Muscle of arm (tissue), 12 donors: ENCODE measurements around the gene PARD6B. TPM values are rescaled to one million over a fixed set of nuclear protein-coding genes. Genes with fewer than 3 reads are reported as not detected.
"Not testable (repeated sequence)": the region's sequence is repeated elsewhere in the genome, so short reads cannot be mapped to it uniquely, and the experiment has no call there.

Experiments
- DNase-seq: peaks from one replicate; pipeline ENCODE4 v3.0.0-alpha.2; 2013
- polyA plus RNA-seq, 12 donors: library from polyadenylated mRNA; unstranded; fragments of 120-200 nt; gene quantifications; one replicate each; pipeline ENCODE4 v1.2.1, GENCODE V29; 2013; ENCODE audit not compliant: insufficient read length in 12 of 12

Gene PARD6B
- polyA plus RNA-seq, 12 donors, result 0.35 to 4.4 (median 0.66) TPM; not detected in 1

GRCh38 chr20:50771419-50772080 lies 40.2 kb downstream of the PARD6B start:
- DNase-seq, result not testable (repeated sequence)

GRCh38 chr20:50772420-50773185 lies 41.2 kb downstream of the PARD6B start:
- DNase-seq, result no peak

- no peak for DNase-seq
Measured at GRCh38 chr20:50774515-50774914, 43.1 kb downstream of the PARD6B start.

GRCh38 chr20:50776122-50776817 lies 44.9 kb downstream of the PARD6B start:
- no peak for DNase-seq

GRCh38 chr20:50777373-50777772 lies 46.0 kb downstream of the PARD6B start:
- DNase-seq, result no peak

- DNase-seq, result not testable (repeated sequence)
Measured at GRCh38 chr20:50778994-50779393, 47.6 kb downstream of the PARD6B start.

- no peak for DNase-seq
Measured at GRCh38 chr20:50783390-50783789, 52.0 kb downstream of the PARD6B start.

GRCh38 chr20:50783903-50784302 lies 52.5 kb downstream of the PARD6B start:
- no peak for DNase-seq

GRCh38 chr20:50784464-50784863 lies 53.1 kb downstream of the PARD6B start:
- no peak for DNase-seq

GRCh38 chr20:50786703-50787102 lies 55.3 kb downstream of the PARD6B start:
- DNase-seq, result no peak

GRCh38 chr20:50787181-50787580 lies 55.8 kb downstream of the PARD6B start:
- DNase-seq, result no peak

GRCh38 chr20:50788045-50788991 lies 56.9 kb downstream of the PARD6B start:
- peak; percentile 68 for DNase-seq

- DNase-seq, result no peak
Measured at GRCh38 chr20:50789968-50790650, 58.7 kb downstream of the PARD6B start.

- DNase-seq, result peak; percentile 89
Measured at GRCh38 chr20:50790651-50791277, 59.4 kb downstream of the PARD6B start.

GRCh38 chr20:50792708-50793574 lies 61.6 kb downstream of the PARD6B start:
- no peak for DNase-seq

- not testable (repeated sequence) for DNase-seq
Measured at GRCh38 chr20:50793575-50794016, 62.2 kb downstream of the PARD6B start.

GRCh38 chr20:50794181-50794845 lies 62.9 kb downstream of the PARD6B start:
- no peak for DNase-seq

- peak; percentile 59 for DNase-seq
Measured at GRCh38 chr20:50794846-50795634, 63.7 kb downstream of the PARD6B start, which contains the start of gene BCAS4. TSS of gene BCAS4 (plus strand) at chr20:50795061. CDS start at chr20:50795084, 23 bp downstream.
